CD4-positive, alpha-beta T cell (primary cell): ENCODE measurements around the gene IL17RA. TPM values are rescaled to one million over a fixed set of nuclear protein-coding genes. Genes with fewer than 3 reads are reported as not detected.
A peak's percentile ranks its signal among the peaks of the same experiment; 100 is the strongest.

ENCODE experiments used
- ATAC-seq: fragments of 200-7000 bp; cut with Tn5 transposase; one replicate; pipeline ENCODE4 v1.10.0; 2022; ENCODE audit warnings: mild to moderate bottlenecking; ENCODE audit not compliant: poor library complexity
- CTCF ChIA-PET: fragments of 350-600 bp; sonication (Branson Sonifier 250); formaldehyde crosslinking; loops from one replicate; lab custom pipeline; 2021; ENCODE audit warnings: antibody characterized with exemption, inconsistent platforms; lab: Charles Lee
- POLR2A ChIA-PET: fragments of 350-600 bp; sonication (Branson Sonifier 250); formaldehyde crosslinking; loops from one replicate; lab custom pipeline; 2021; ENCODE audit warnings: antibody characterized with exemption, inconsistent platforms; lab: Charles Lee
- DNase-seq, 14 experiments: peaks; one replicate each; pipeline ENCODE4 v3.0.0-alpha.2; 2013 to 2020; ENCODE audit warnings: mixed read lengths in 2 of 14
- H3K27ac ChIP-seq, 2 donors: one replicate each; pipeline versions ENCODE4 v1.5.1 to v1.7.0; 2013; ENCODE audit warnings: low read length in 2 of 2, low read depth in 1 of 2, mild to moderate bottlenecking in 1 of 2
- H3K27me3 ChIP-seq, 2 experiments: 1 replicate in 1 of 2; 2 replicates in 1 of 2; pipeline versions ENCODE4 v1.6.1 to v1.7.0; 2013; ENCODE audit warnings: low read length in 2 of 2, control low read depth in 1 of 2, mild to moderate bottlenecking in 1 of 2, moderate library complexity in 1 of 2; ENCODE audit not compliant: insufficient read depth in 2 of 2, control insufficient read depth in 1 of 2
- H3K36me3 ChIP-seq: one replicate; pipeline ENCODE4 v1.6.1; 2013; ENCODE audit warnings: low read length, control low read depth; ENCODE audit not compliant: insufficient read depth
- H3K4me1 ChIP-seq: one replicate; pipeline ENCODE4 v1.6.1; 2013; ENCODE audit warnings: low read length, control low read depth; ENCODE audit not compliant: insufficient read depth
- H3K4me3 ChIP-seq: one replicate; pipeline ENCODE4 v1.5.1; 2013; ENCODE audit warnings: mild to moderate bottlenecking, low read length, moderate library complexity
- H3K9me3 ChIP-seq, 2 experiments: 1 replicate in 1 of 2; 2 replicates in 1 of 2; pipeline versions ENCODE4 v1.6.1 to v1.7.0; 2013; ENCODE audit warnings: low read length in 2 of 2, mild to moderate bottlenecking in 2 of 2, control low read depth in 1 of 2, moderate library complexity in 1 of 2; ENCODE audit not compliant: control insufficient read depth in 1 of 2, insufficient read depth in 1 of 2
- H3K27ac Mint-ChIP-seq: one replicate; pipeline ENCODE4 v1.8.0; 2020; ENCODE audit warnings: mixed read lengths
- H3K27me3 Mint-ChIP-seq: one replicate; pipeline ENCODE4 v1.8.0; 2021; ENCODE audit warnings: mixed read lengths
- H3K36me3 Mint-ChIP-seq: one replicate; pipeline ENCODE4 v1.8.0; 2021; ENCODE audit warnings: low read depth, mixed read lengths
- H3K4me1 Mint-ChIP-seq: one replicate; pipeline ENCODE4 v1.8.0; 2021; ENCODE audit warnings: low read depth, mixed read lengths
- H3K4me3 Mint-ChIP-seq: one replicate; pipeline ENCODE4 v1.8.0; 2020; ENCODE audit warnings: mild to moderate bottlenecking, mixed read lengths
- H3K9me3 Mint-ChIP-seq: one replicate; pipeline ENCODE4 v1.8.0; 2020; ENCODE audit warnings: mixed read lengths
- intact Hi-C, 2 experiments: fragments of 100-400 bp; cut with DNase I in 1 of 2; cut with micrococcal nuclease in 1 of 2; formaldehyde crosslinking; loops; one replicate each; pipeline versions ENCODE4 v1.15.1 to v1.9.0; 2023 to 2025; cut with DNase I, micrococcal nuclease
- total RNA-seq, 174 experiments: library from RNA in 2 of 174; stranded (reverse) in 2 of 174; gene quantifications; one replicate each; pipeline ENCODE4 v1.2.3 and lab custom pipeline; 2021 to 2026
- TF ChIP-seq, protein P1 (sequence below): fragments of 200-600 bp; IDR thresholded peaks from one replicate; pipeline ENCODE4 v1.8.0; 2022; ENCODE audit warnings: antibody characterized with exemption, mild to moderate bottlenecking

The IL17RA gene
- total RNA-seq, 2 experiments from 2014 or later, result 23.2 to 24.3 TPM

DNA sequence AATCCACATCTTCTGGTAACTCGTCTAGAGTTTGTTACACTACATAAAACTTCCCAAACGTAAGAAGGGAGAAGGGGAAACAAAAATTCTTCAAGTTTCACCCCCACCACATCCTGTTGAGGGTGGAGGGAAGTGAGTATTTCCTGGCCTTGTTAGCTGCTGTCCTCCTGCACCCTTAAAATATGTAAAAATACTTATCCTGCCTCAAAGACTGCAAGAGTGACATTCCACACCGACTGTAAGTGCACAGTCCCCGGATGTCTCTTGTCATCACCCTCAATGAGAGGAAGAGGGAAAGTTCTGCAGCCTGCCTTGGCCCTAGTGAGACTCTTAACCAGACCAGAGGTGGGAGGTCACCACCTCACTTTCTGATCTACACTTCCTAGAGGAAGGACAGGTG lies 33.1 kb downstream of the IL17RA start:
- Mint-ChIP-seq H3K9me3 (no peaks in the 10 kb centered on the region), H3K27ac (peak overlapping the region; percentile 80), H3K27me3 (peaks cover 15% of the 10 kb centered on the region), H3K36me3 (no peaks in the 10 kb centered on the region), H3K4me1 (peaks cover 69% of the 10 kb centered on the region), H3K4me3 (peak overlapping the region; percentile 72)
- no peak overlapping the region for H3K4me3 ChIP-seq
- no peaks in the 10 kb centered on the region for H3K36me3 ChIP-seq
- H3K4me1 ChIP-seq, result peaks cover 74% of the 10 kb centered on the region
- H3K27me3 ChIP-seq, result peaks cover 13 to 16% of the 10 kb centered on the region in 2 experiments
- TF ChIP-seq, protein P1, sequence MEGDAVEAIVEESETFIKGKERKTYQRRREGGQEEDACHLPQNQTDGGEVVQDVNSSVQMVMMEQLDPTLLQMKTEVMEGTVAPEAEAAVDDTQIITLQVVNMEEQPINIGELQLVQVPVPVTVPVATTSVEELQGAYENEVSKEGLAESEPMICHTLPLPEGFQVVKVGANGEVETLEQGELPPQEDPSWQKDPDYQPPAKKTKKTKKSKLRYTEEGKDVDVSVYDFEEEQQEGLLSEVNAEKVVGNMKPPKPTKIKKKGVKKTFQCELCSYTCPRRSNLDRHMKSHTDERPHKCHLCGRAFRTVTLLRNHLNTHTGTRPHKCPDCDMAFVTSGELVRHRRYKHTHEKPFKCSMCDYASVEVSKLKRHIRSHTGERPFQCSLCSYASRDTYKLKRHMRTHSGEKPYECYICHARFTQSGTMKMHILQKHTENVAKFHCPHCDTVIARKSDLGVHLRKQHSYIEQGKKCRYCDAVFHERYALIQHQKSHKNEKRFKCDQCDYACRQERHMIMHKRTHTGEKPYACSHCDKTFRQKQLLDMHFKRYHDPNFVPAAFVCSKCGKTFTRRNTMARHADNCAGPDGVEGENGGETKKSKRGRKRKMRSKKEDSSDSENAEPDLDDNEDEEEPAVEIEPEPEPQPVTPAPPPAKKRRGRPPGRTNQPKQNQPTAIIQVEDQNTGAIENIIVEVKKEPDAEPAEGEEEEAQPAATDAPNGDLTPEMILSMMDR, result no peak
- POLR2A ChIA-PET, result interaction anchor here (1.3 to 3.8 kb wide), 5 partner anchors 11 to 43 kb away, joined by 4 to 42 read pairs (median 6); no protein-coding TSS in a partner anchor
- intact Hi-C loops, result loop anchor here (2.0 to 5.0 kb wide), 3 partner anchors 29 to 39 kb away; partner anchors contain the start of gene HDHD5 (in 2 of the 2)
- peak; percentile 52 for ATAC-seq
- peaks cover 0 to 6% of the 10 kb centered on the region in 2 experiments for H3K9me3 ChIP-seq
- peak overlapping the region in 1 of 2 donors; percentile 67 for H3K27ac ChIP-seq
- CTCF ChIA-PET, result interaction anchor here (1.0 to 2.9 kb wide), 2 partner anchors 11 to 54 kb away, joined by 3 to 7 read pairs; no protein-coding TSS in a partner anchor
- DNase-seq, result peak in 3 of 14 experiments; percentile 30 to 60 (median 35)

DNA sequence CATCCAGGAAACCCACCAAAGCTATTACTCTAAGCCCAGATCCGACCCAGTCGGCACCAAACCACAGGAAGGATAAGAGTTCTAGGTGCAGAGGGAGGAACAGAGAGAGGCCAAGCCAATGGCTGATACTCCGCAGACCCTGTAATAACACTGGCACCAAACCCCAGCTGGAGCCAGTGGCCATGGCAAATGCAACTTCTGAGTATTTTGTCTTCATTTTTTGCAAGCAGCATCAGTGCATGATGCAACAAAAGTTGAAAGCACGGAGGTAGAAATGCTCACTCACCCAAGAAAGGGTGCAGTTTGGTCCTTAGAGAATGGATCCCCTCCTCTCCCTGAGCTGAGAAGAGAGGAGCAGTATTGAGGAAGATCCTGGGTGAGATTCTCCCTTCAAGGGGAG lies 33.5 kb downstream of the IL17RA start:
- TF ChIP-seq, protein P1, result no peak
- ATAC-seq (no peak), DNase-seq (no peak)
- Histone ChIP-seq H3K36me3 (no peaks in the 10 kb centered on the region), H3K4me1 (peaks cover 74% of the 10 kb centered on the region), H3K4me3 (no peak overlapping the region), H3K9me3 (peaks cover 0 to 6% of the 10 kb centered on the region in 2 experiments), H3K27me3 (peaks cover 15 to 17% of the 10 kb centered on the region in 2 experiments), H3K27ac (peak overlapping the region in 1 of 2 donors; percentile 48)
- H3K27me3 Mint-ChIP-seq, result peaks cover 15% of the 10 kb centered on the region
- H3K9me3 Mint-ChIP-seq, result no peaks in the 10 kb centered on the region
- intact Hi-C loops, result loop anchor here (5.0 kb wide), 1 partner anchor 39 kb away; the partner anchor contains the start of gene HDHD5 (in 2 of the 2)
- H3K4me1 Mint-ChIP-seq, result peaks cover 64% of the 10 kb centered on the region
- H3K4me3 Mint-ChIP-seq, result peak overlapping the region; percentile 72
- no peaks in the 10 kb centered on the region for H3K36me3 Mint-ChIP-seq
- ChIA-PET POLR2A (interaction anchor here (1.3 to 3.8 kb wide), 4 partner anchors 16 to 43 kb away, joined by 4 to 42 read pairs (median 5); no protein-coding TSS in a partner anchor), CTCF (interaction anchor here (1.0 to 2.9 kb wide), 2 partner anchors 12 to 53 kb away, joined by 3 to 7 read pairs; no protein-coding TSS in a partner anchor)
- H3K27ac Mint-ChIP-seq, result peak overlapping the region; percentile 80

DNA sequence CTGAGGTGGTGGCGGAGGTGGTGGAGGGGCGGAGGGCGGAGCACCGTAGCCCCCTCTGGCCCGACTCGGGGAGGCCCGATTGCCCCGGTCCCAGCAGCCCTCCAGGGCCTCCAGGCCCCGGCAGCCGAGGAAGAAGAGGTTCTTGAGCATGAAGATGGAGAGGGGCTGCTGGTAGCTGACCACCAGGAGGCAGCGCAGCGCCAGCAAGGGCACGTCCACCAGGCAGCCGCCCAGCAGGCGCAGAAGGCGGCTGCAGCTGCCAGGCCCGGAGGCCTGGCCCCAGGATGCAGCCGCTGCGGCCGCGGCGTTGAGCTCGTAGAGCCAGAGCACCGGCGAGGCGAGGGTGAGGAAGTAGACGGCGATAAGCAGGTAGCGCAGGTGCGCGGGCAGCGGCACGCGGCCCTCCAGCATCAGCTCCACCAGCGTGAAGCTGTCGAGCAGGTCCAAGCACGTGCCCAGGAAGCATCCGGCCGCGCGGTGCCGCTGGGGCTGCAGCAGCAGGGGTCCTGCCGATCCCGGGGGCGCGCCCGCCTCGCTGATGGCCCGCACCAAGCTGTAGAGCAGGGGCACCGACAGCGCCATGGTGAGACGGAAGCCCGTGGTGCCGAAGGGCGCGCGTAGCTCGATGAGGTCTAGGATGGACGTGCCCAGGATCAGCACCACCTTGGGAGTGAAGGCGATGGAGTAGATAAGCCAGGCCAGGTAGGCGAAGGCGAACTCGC lies 34.8 kb downstream of the IL17RA start:
- ChIA-PET CTCF (no interaction called here), POLR2A (interaction anchor here (1.3 kb wide), 1 partner anchor 32 kb away, joined by 4 read pairs; no protein-coding TSS in a partner anchor)
- Histone ChIP-seq H3K36me3 (no peaks in the 10 kb centered on the region), H3K4me1 (peaks cover 65% of the 10 kb centered on the region), H3K27ac (no peak overlapping the region), H3K9me3 (peaks cover 0 to 6% of the 10 kb centered on the region in 2 experiments), H3K4me3 (no peak overlapping the region), H3K27me3 (peaks cover 17 to 19% of the 10 kb centered on the region in 2 experiments)
- intact Hi-C loops, result loop anchor here (5.0 kb wide), 1 partner anchor 38 kb away; the partner anchor contains the start of gene HDHD5 (in 2 of the 2)
- Mint-ChIP-seq H3K36me3 (no peaks in the 10 kb centered on the region), H3K4me1 (peaks cover 53% of the 10 kb centered on the region), H3K27ac (no peak overlapping the region), H3K9me3 (no peaks in the 10 kb centered on the region), H3K4me3 (peak overlapping the region; percentile 72), H3K27me3 (peaks cover 17% of the 10 kb centered on the region)
- no peak for ATAC-seq
- peak in 2 of 14 experiments; percentile 45 to 50 for DNase-seq
- TF ChIP-seq, protein P1, result no peak
